ENCODE data around the gene SLIT3.

Gene SLIT3

DNA sequence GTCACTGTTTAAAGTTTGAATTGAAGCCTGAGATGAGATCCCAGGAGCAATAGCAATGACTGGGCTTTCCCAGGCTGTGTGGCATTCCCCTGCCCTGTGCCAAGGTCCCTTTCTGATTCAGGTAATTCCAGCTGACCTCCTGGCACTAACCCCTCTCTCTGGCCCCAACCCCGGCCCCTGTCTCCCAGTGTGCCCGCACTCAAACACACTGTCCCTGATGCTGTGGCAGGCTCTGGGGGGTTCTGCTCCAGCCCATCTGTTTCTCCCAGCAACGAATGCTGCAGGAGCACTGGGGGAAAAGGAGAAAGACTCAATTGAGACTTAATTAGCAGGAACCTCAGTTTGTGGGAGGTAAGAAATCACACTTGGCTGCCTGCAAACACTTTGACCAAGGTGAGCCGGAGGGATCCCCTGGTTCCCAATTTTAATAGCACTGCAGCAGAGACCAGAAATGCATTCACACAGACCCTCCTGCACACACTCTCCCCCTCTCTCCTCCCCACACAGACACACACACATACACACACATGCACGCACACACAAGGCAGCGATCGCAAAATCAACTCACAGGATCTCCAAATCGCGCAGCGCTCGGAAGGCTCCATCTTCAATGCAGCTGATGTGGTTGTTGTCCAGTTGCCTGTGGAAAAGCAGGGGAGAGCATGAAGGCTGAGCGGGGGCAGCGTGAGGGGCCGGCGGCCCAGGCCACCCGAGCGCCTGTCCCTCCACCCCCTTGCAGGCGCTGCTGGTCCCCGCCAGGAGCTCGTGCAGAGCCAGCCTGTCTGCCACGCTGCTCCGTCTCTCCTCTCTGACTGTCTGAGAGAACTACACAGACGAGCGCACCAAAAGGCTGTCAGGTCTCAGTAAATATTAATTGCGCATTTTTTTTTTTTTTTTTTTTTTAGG lies 456.7 kb downstream of the SLIT3 start:
- no peak for DNase-seq (ENCODE audit: low read depth)
- TF ChIP-seq, protein P1, sequence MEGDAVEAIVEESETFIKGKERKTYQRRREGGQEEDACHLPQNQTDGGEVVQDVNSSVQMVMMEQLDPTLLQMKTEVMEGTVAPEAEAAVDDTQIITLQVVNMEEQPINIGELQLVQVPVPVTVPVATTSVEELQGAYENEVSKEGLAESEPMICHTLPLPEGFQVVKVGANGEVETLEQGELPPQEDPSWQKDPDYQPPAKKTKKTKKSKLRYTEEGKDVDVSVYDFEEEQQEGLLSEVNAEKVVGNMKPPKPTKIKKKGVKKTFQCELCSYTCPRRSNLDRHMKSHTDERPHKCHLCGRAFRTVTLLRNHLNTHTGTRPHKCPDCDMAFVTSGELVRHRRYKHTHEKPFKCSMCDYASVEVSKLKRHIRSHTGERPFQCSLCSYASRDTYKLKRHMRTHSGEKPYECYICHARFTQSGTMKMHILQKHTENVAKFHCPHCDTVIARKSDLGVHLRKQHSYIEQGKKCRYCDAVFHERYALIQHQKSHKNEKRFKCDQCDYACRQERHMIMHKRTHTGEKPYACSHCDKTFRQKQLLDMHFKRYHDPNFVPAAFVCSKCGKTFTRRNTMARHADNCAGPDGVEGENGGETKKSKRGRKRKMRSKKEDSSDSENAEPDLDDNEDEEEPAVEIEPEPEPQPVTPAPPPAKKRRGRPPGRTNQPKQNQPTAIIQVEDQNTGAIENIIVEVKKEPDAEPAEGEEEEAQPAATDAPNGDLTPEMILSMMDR (IDR thresholded peaks at IDR 0.05; ENCODE audit: control insufficient read depth, extremely low read depth, insufficient read depth), result no peak

DNA sequence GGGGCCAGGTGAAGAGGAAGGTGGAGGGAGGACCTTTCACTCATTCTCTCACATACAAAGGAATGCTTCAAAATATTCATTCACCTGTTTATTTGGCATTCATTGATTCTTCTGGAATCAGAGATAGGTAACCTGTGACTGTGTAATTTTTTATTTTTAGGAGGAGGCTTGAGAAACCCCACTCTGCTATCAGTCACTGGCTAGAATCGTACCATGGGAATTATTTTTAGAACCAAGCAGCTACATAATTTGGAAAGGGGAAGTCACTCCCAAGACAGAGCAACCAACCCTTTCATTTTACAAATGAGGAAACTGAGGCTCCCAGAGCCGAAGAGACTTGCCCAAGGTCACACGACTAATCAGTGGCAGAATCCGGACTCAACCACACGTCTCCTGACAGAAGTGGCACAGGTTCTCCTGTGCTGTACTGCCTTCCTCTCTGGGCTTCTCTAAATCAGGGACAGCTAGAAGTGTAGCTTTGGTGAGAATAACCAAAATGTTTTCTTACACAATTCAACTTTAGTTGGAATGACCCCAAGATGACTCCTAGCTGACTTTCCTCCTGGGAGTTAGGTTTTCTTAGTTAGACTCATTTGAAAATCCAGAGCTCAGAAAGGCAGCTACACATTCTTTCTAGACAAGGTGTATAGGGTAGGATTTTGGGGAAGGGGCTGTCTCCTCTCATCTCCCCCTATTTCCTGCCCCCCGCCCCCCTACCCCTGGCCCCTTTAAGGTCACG lies 457.5 kb downstream of the SLIT3 start:
- TF ChIP-seq, protein P1 (IDR thresholded peaks at IDR 0.05; ENCODE audit: control insufficient read depth, extremely low read depth, insufficient read depth), result no peak
- H3K4me3 ChIP-seq (ENCODE audit: low read depth, low read length), result no peak overlapping the region
- DNase-seq (ENCODE audit: low read depth), result no peak

More for the DNA sequence above, 456.7 kb downstream of the SLIT3 start:
- H3K4me3 ChIP-seq (ENCODE audit: low read depth, low read length), result no peak overlapping the region

DNA sequence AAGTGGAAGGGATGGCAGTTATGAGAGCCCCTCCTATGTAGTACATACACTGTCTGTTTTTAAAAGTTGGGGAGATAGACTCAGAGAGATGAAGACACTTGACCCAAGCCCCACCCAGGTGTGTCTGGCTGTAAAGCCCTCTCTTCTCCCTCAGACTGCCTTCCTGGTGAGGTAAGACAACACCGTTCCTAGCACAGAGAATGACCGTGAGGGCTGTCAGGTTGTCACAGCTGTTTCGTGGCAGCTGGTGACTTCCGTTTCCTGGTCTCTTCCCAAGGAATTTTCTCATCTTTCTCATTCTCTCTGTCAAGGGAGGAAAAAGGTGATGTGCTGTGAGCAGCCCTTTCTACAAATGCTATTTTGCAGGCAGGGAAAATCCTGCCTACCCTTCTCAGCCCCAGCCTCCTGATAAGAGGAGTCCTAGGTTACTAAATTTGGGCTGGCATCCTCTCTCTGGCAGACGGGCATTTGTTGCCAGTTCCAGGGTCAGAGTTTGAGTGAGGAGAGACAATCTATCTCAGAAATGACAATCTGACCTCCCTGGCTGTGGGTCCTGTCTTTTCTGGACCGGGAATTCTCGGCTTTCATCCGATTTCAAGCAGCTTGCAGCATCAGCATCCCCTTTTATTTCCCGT lies 458.3 kb downstream of the SLIT3 start:
- TF ChIP-seq, protein P1 (IDR thresholded peaks at IDR 0.05; ENCODE audit: control insufficient read depth, extremely low read depth, insufficient read depth), result no peak
- H3K4me3 ChIP-seq (ENCODE audit: low read depth, low read length), result no peak overlapping the region

DNA sequence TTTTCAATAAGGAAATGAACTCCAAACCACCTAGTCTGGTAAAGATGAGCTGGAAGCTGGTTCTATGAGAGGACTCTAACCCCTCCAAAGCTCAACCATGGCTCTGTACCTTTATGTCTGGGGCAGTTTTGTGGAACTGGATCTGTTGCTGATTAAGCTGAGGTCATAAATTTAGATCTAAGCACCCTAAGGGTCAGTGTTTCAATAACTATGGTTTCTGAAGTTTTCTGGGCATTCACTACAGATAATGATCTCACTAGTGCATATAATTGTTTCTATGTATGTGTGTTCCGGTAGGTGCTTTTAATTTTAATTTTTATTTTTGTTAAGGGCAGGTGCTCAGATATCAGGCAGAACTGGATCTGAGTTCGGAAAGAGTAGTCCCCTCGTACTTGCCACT lies 463.1 kb downstream of the SLIT3 start:
- TF ChIP-seq, protein P1 (IDR thresholded peaks at IDR 0.05; ENCODE audit: control insufficient read depth, extremely low read depth, insufficient read depth), result no peak
- H3K4me3 ChIP-seq (ENCODE audit: low read depth, low read length), result no peak overlapping the region
- no peak for DNase-seq (ENCODE audit: low read depth)

More for the DNA sequence above, 458.3 kb downstream of the SLIT3 start:
- no peak for DNase-seq (ENCODE audit: low read depth)

DNA sequence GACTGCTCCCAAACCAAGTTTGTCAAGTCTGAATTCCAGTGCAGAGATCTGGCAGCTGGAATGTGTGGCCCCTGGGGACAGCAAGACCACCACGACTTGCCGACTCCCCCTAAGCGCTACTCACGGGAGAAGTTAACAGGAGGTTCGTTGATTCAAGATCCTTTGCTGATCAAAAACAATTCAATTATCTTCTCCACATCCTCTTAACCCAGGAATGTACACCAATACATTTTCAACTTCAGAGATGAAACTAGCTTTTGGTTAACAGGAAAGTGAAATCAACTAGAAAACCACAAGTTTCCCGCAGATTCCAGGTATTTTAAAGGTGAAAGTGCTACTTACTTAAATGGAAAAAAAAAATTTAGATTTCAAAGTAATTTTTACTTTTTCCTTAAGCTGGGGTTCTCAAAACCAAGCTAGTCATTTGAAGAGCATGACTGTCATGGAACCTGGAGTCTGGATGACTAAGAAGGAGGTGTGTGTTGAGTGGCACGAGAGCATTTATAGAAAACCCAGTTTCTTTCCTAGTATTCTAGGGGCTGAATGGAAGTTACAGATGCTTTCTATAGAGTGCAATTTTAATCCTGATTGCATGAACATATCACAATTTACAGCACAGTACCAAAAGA lies 464.2 kb downstream of the SLIT3 start:
- DNase-seq (ENCODE audit: low read depth), result no peak
- H3K4me3 ChIP-seq (ENCODE audit: low read depth, low read length), result no peak overlapping the region
- TF ChIP-seq, protein P1 (IDR thresholded peaks at IDR 0.05; ENCODE audit: control insufficient read depth, extremely low read depth, insufficient read depth), result no peak

DNA sequence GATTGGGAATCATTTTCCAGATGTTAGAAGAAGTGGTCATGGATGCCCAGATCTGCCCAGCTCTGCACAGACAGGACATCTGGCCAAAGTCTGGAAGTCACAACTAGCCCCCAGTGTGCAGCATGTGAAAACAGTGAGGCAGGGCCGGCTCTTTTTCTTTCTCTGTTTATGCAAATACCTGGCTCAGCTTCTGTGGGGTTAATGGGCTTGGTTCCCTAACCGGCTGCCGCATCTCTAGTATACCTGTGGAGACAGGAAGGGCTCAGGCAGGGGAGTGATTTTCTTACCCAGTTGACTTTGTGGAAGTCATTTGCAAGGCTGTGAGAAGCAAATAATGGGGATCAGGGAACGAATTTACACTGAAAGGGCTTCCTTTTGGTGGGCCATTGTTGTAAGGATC lies 467.0 kb downstream of the SLIT3 start:
- DNase-seq (ENCODE audit: low read depth), result no peak
- no peak overlapping the region for H3K4me3 ChIP-seq (ENCODE audit: low read depth, low read length)
- TF ChIP-seq, protein P1 (IDR thresholded peaks at IDR 0.05; ENCODE audit: control insufficient read depth, extremely low read depth, insufficient read depth), result no peak
